Astrocyte of the cerebellum (primary cell): Measurements from ENCODE around the gene AKAP17A.

Source experiments
- DNase-seq: peaks from one replicate; pipeline ENCODE4 v3.0.0-alpha.2; 2011; ENCODE audit warnings: low read depth
- H3K4me3 ChIP-seq: 2 replicates; pipeline ENCODE4 v1.5.1; 2011; ENCODE audit warnings: mild to moderate bottlenecking, low read depth, low read length, moderate library complexity
- CTCF ChIP-seq: IDR thresholded peaks from 2 replicates; pipeline ENCODE4 v1.5.1; 2012; ENCODE audit warnings: low read length, low read depth, moderate library complexity, mild to moderate bottlenecking; ENCODE audit errors: missing control alignments
- in situ Hi-C: cut with HindIII; loops from 2 replicates; pipeline ENCODE4 v1.10.0; 2017; ENCODE audit warnings: low sequenced_read_pairs

Gene AKAP17A

GRCh38 chrX:1609762-1610161 is 18.4 kb downstream of the AKAP17A start:
- no peak for DNase-seq
- in situ Hi-C loops, result no loop called here
- no peak overlapping the region for H3K4me3 ChIP-seq
- no peak for TF ChIP-seq CTCF

- H3K4me3 ChIP-seq, result no peak overlapping the region
- TF ChIP-seq CTCF, result no peak
- in situ Hi-C loops, result no loop called here
- DNase-seq, result no peak
These were observed 18.8 kb downstream of the AKAP17A start for GRCh38 chrX:1610166-1610565.

- in situ Hi-C loops, result no loop called here
- no peak for TF ChIP-seq CTCF
- H3K4me3 ChIP-seq, result no peak overlapping the region
- no peak for DNase-seq
These were observed 19.3 kb downstream of the AKAP17A start for GRCh38 chrX:1610736-1611135.

DNA sequence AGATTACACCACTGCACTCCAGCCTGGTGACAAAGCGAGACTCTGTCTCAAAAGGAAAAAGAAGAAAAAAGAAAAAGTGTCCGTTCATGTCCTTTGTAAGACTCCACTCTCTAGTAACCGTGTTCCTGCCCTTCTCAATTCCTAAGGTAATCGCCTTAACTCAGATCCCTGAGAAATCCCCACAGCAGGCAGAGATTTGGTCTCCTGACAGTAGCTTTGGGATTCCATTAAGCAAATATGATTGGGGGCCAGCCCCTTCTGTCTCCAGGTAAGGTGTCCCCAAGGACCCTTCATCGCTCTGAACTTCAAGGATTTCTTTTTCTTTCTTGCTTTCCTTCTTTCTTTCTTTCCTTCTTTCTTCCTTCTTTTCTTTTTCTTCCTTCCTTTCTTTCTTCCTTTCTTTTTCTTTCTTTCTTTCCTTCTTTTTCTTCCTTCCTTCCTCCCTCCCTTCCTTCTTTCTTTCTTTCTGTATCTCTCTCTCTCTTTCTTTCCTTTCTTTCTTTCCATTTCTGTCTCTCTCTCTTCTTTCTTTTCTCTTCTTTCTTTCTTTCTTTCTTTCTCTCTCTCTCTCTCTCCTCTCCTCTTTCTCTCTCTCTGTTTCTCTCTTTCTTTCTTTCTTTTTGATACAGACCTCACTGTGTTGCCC is 21.4 kb downstream of the AKAP17A start:
- TF ChIP-seq CTCF, result no peak
- no peak overlapping the region for H3K4me3 ChIP-seq
- in situ Hi-C loops, result no loop called here
- no peak for DNase-seq

DNA sequence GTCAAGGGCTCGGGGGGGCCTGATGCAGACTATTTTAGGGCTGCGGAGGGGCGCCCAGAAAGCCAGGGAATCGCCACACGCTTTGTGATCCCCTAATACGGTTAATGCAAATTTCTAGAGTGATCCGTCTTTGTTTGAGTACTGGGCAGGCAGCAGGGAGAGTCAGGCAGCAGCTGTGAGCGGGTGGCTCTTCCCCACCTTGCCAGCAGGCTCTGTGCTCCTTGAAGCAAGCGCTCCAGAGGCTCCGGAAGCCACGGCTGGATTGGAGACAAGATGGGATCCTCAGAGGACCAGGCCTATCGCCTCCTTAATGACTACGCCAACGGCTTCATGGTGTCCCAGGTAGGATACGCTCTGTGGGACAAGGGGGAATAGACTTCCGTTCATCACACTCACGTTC is 23.5 kb downstream of the AKAP17A start, which contains the start of gene ASMT:
TSS of gene ASMT (plus strand) at position 133 of the 400 bp plus-strand sequence. CDS start at position 274, 141 bp downstream.
- DNase-seq, result no peak
- in situ Hi-C loops, result no loop called here
- H3K4me3 ChIP-seq, result no peak within 1 kb of the TSS
- no peak for TF ChIP-seq CTCF

GRCh38 chrX:1618689-1619088 is 27.3 kb downstream of the AKAP17A start:
- H3K4me3 ChIP-seq, result no peak overlapping the region
- no peak for TF ChIP-seq CTCF
- in situ Hi-C loops, result no loop called here
- no peak for DNase-seq
